ENCODE results near the gene ZNF175.

The ZNF175 gene

DNA sequence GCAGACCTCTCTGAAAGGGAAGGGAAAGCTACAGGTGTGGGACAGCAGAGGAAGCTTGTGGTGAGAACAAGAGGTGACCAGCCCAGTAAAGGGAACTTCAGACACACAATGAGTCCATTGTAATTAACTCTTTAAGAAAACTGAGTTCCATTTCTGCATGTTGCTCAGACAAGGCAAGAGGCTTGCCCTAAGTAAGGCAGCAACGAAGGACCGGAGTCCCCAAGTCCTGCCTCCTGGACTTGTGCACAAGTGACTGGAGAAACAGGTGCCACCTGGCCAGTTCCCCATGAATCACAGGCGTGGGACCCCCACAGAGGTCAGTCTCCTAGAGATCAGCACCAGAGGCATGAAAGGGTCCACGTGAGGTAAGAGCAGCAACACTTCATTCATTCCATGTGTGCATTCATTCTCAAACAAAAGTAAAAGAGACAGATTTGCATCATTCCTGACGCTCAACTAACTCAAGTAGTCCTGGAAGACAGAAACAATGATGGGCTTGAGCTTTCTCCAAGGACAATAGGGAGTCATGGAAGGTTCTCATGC is 24.9 kb upstream of the ZNF175 start:
- TF ChIP-seq, protein P1, sequence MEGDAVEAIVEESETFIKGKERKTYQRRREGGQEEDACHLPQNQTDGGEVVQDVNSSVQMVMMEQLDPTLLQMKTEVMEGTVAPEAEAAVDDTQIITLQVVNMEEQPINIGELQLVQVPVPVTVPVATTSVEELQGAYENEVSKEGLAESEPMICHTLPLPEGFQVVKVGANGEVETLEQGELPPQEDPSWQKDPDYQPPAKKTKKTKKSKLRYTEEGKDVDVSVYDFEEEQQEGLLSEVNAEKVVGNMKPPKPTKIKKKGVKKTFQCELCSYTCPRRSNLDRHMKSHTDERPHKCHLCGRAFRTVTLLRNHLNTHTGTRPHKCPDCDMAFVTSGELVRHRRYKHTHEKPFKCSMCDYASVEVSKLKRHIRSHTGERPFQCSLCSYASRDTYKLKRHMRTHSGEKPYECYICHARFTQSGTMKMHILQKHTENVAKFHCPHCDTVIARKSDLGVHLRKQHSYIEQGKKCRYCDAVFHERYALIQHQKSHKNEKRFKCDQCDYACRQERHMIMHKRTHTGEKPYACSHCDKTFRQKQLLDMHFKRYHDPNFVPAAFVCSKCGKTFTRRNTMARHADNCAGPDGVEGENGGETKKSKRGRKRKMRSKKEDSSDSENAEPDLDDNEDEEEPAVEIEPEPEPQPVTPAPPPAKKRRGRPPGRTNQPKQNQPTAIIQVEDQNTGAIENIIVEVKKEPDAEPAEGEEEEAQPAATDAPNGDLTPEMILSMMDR (IDR thresholded peaks at IDR 0.05; ENCODE audit: low read depth, low read length) = no peak
- no peak for DNase-seq (ENCODE audit: extremely low read depth, low read depth)

DNA sequence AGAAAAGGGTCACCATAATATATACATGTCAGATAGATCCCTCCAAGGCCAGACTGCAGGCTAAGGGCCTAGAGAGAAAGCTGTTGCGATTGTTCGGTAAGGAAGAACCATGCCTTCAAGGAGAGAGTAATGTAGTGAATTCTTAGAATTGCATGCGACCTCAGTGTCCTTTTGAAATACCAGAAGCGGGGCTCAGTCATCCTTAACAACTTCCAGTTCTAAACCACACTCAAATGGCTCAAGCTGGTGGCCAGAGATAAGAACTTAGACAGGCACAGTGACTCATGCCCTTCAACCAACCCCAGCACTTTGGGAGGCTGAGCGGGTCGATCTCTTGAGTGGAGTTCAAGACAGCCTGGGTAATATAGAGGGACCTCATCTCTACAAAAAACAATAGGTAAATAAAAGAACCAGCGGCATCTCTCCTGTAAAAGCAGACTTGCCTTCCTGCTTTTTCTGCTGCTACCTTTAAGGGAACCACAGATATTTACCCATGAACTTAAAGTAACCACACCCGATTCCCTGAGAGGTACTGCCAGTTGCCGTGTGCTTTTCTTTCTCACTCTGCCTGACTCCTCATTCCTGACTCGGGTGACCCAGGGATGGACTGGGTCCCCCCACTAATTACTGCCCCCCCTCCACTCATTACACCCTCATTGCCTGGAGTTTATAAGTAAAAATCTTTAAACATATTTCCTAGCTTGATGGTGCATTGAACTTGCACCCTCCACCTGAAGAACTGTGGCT is 24.3 kb upstream of the ZNF175 start:
- TF ChIP-seq, protein P1 (IDR thresholded peaks at IDR 0.05; ENCODE audit: low read depth, low read length) = no peak
- DNase-seq (ENCODE audit: extremely low read depth, low read depth) = no peak

DNA sequence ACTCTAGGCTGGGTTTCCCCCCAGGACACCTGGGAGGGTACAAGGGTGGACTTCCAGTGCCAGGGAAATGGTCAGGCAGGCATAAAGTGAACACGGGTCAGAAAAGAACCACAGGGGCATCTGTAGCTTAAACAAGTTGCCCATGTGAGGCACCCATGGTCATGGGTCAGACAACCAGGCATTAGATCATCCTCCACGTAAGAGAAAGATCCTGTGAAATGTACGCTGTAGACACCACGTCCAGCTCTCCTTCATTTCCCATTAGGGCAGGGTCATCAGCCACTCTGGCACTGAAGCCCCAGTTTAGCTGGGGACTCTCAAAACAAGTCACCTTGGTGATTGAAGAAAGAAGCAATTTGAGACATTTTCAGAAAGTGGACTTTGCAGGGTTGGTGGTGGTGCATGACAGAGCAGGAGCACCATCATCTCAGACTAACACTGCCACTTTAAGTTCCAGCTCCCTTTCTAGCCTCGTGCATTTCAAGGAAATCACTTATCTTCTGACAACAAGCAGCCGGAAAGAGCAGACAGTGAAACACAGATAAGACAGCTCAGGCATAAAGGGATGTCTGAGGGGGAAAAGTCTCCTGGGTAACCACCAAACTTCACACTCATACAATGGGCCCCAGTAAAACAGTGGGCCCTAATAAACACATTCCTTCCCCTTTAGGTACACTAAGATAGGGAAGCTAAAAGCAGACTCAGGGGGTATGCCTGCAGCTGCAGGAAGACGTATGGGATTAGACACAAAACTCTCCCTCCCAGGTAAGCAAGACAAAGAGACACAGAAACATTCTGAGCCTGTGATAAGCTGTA is 23.5 kb upstream of the ZNF175 start:
- DNase-seq (ENCODE audit: extremely low read depth, low read depth) = no peak
- TF ChIP-seq, protein P1 (IDR thresholded peaks at IDR 0.05; ENCODE audit: low read depth, low read length) = no peak

DNA sequence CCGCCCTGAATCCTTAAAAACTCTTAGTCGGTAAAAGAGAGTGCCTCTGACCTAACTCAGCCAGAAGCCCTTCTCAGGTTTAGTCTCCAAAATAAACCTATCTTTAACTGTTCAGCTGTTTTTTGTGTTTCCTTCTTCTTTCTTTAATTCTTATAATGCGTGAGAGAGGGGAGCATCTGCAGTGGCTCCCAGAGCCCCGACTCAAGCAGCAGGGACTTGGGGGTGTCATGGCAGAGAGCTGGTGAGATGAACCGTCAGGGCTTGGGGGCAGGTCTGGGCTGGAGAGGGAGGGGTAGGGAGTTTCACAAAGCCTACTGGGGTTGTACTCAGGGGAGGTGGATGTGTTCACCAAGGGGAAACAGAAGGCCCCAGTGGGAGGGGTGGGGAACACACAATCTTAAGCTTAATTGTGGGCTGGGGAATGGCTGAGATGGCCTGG is 22.9 kb upstream of the ZNF175 start:
- TF ChIP-seq, protein P1 (IDR thresholded peaks at IDR 0.05; ENCODE audit: low read depth, low read length) = no peak
- no peak for DNase-seq (ENCODE audit: extremely low read depth, low read depth)

DNA sequence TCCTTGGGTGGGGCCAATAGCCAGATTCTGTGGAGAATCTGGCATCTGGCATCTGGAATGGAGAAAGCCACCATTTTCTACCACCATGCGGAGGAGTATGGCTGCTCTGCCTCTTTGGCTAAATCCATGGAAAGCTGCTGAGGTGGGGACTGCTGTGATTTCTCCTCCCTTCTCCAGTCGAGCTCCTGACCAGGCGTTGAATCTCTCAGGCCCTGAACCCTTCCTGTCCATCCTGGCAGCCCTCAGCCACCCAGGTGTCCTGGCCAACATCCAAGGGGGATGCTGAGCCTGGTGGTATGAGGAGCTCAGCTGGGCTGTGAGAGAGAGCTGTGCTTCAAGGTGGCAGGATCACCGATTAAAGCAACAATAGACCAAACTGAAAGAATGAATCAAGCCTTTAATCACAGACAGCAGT is 22.2 kb upstream of the ZNF175 start:
- TF ChIP-seq, protein P1 (IDR thresholded peaks at IDR 0.05; ENCODE audit: low read depth, low read length) = no peak
- no peak for DNase-seq (ENCODE audit: extremely low read depth, low read depth)

DNA sequence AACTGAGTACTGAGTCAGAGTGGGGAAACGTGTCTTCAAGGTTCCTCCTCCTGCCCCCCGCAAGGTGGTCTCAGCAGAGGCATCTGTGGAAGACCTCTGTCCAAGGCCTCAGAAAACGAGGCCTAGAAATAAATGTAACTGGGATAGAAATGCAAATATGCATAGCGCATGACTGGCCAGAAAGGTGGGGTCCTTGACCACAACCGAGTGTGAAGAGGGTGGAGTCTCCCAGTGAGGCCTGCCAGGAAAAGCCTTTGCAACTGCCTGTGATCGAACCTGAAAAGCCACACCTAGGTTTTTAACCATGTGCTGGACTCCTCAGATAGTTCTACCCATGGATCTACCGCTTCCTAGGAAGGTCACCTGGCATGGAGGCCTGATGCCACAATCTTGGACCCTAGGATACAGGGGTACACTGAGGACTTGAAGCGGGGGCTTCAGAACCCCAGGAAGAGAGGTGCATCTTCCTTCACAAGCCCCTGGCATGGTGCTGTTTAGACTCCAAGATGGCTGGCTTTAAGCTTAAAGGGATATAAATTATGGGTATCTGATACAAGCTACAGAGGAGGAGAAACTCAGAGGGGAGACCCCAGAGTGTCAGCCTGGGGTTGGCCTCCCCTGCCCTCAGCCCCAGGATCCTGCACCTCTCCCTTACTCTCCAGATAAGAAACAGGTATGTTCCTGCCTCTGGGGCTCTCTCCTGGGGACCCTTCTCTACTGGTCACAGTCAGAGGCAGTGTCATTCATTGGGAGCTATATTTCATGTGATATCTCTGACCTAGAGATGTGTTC is 21.4 kb upstream of the ZNF175 start:
- DNase-seq (ENCODE audit: extremely low read depth, low read depth) = no peak
- TF ChIP-seq, protein P1 (IDR thresholded peaks at IDR 0.05; ENCODE audit: low read depth, low read length) = no peak

Measured in AG09319 (cell line).